NOMO-1 treated with DMSO at 0.1 percent for 48 hours (cell line): ENCODE measurements around the gene KCNQ5.
"Not testable (repeated sequence)": the region's sequence is repeated elsewhere in the genome, so short reads cannot be mapped to it uniquely, and the experiment has no call there.

Experiments
- DNase-seq: peaks from one replicate; lab custom pipeline; 2025; ENCODE audit not compliant: unreplicated experiment; lab: John Stamatoyannopoulos, UW

KCNQ5 gene

DNA sequence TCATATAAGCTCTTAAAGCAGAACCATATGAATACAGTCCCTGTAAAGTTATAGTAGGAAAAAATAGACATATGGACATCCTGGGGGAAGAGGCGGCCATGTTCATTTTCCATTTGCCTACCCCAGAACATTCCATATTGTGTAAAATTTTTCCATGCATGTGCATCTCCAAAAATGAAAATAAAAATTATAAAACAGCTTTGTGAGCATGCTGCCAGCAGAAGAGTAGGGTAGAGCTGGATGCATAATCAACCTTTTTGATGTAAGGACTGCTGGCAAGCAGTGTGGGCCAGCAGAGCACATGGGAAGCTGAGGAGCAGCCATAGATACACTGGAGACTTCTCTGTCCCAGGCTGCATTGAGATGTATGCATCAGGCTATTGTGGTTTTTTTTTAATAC lies 271.0 kb downstream of the KCNQ5 start:
- DNase-seq: no peak

DNA sequence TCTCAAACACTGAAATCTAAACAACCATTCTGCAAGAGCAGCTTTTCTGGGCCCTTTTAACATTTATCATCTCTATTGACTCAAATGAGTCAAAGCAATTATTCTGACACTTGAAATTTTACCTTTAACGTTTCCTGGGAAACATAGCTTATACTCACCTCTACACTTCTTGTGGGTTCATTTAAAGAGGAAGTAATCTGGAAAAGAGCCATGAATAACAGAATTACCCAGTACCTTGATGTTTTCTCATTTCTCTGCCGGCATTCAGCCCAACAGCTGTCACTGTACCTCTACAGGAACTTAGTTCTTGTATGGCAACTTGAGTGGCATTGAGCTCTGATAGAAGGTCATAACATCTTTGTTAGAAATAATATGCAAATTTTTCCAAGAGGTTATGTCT lies 272.2 kb downstream of the KCNQ5 start:
- DNase-seq: no peak

DNA sequence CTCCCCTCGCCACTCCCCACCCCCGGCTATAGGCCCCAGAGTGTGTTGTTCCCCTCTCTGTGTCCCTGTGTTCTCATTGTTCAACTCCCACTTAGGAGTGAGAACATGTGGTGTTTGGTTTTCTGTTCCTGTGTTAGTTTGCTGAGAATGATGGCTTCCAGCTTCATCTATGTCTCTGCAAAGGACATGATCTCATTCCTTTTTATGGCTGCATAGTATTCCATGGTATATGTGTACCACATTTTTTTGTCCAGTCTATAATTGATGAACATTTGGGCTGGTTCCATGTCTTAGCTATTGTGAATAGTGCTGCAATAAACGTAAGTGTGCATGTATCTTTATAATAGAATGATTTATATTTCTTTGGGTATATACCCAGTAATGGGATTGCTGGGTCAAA lies 276.4 kb downstream of the KCNQ5 start:
- DNase-seq: not testable (repeated sequence)

DNA sequence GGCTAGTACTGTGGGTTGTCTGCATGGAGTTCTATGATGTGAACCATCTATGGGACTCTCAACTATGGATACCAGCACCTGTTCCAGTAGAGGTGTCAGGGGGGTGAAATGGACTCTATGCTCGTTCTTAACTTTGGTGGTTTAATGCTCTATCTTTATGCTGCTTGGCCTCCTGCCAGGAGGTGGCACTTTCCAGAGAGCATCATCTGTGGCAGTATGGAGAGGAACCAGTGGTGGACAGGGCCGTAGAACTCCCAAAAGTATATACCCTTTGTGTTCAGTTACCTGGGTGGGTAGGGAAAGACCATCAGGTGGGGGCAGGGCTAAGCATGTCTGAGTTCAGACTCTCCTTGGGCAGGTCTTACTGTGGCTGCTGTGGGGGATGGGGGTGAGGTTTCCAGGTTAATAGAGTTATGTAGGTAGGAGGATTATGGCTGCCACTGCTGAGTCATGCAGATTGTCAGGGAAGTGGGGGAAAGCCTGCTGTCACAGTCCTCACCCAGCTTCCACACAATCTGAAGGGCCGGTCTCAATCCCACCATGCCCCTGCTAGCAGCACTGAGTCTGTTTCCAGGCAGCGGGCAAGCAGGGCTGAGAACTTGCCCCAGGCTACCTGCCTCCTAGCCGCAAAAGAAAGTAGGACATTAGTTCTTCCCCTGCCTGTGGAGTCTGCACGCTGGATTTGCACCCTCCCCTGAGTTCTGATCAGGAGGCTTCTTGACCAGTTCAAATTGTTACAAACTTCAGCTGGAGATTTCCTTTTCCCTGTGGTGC lies 284.0 kb downstream of the KCNQ5 start:
- no peak for DNase-seq

DNA sequence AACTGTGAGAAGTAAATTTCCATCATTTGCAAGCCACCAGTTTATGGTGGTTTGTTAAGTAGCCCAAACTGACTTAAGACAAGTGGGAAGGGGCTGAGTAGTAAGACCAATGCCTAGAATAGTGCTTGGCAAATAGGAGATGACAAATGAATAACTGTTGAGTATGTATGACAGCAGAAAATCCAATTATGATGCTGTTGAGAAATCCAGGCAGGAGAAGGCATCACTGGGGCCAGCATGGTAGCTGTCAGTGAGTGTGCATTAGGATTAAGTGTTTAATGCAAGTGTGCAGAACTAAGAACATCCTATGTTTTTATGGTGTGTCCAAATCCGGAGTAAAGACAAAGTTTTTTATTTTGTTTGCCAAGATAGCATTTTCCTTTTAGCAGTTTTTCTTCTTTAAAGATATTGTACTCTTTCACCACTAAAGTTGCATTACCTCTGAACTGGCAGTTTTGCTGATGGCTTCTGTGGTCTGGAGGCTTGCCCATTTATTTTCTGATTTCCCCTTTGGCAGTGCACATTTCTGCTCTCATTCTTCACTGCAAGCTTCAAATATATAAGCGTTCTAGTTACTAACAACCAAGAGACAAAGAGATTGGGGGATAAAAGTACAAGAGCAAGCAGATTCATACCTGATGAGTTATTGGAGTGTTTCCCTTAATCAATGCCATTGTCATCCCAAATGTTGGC lies 289.7 kb downstream of the KCNQ5 start:
- DNase-seq: peak; percentile 89

DNA sequence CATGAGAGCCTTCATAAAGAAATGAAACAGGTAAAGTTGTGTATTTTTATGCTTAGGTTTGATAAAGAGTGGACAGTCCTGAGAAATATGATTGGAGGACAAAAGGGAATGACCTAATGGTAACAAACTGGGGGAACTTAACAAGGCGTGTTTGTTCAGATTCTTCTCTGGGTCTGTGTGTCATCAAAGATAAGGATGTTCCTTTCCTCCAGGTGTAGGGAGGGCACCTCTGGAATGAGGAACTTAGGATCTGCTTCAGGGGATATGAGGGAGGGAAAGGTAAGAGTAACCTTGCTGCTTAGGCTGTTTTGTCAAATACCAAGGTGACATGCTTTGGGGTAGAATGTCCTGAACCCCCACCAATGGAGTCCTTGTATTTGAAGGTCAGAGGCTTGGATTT lies 291.9 kb downstream of the KCNQ5 start:
- DNase-seq: no peak

DNA sequence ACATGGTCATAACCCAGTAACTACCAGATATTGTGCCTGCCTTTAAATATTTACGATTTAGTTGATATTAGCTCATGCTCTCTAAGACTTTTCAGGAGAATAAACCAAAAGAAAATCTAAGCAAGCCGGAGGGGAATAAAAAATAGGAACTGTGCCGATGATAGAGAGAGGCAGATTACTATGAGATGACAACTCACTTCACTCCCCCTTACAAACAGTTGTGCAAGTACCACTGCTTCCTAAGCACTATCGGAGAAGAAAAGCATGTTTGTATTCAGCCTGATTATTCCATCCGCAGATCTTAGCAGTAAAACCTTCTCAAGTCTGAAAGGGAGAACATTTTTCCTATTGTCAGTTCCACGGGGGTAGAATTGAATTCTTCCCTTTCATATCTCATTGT lies 294.4 kb downstream of the KCNQ5 start:
- DNase-seq: peak; percentile 22

DNA sequence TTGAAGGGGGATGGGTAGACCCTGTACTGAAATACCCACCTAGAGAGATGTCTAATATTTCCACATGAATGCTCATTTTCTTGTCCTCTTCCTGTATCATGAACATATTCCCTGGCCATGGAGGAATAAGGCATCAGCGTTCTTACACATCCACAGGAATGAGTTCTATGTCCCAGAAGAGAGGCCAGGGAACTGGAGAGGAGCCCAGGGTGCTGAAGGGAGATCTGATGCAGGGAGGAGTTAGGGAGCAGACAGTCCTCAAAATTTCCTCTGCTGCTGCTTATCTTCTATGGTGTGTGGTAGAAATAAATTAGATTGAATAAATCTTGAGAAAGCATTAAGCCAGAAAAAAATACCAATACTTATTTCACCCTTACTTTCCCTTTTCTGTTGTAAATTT lies 295.0 kb downstream of the KCNQ5 start:
- no peak for DNase-seq

DNA sequence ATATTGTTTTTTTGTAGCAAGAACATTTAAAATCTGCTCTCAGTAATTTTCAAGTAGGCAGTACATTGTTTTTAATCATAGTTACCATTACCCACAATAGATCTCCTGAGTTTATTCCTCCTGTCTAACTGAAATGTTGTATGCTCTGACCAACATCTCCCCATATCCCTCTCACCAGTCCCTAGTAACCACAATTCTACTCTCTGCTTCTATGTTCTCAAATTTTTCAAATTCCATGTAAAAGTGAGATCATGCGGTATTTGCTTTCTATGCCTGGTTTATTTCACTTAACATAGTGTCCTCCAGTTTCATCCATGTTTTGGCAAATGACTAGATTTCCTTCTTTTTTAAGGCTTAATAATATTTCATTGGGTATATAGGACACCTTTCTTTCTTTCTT lies 300.5 kb downstream of the KCNQ5 start:
- no peak for DNase-seq

DNA sequence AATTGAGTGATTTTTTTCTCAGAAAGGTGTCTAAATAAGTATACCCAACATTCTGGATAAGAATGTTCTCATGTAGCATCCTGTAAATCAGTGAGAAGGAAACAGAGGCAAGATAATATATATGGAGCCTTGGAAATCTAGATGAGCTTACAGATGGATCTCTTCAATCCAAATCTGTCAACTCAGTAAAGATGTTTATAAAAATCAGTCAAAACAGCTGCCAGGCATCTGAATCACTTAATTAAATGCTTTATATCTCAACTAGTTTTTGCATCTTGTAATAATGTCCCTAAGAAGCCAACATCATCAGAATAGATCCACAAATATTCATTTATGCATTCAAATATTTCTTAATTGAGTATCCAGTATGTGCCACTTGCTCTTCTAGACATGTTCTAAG lies 303.3 kb downstream of the KCNQ5 start:
- no peak for DNase-seq

DNA sequence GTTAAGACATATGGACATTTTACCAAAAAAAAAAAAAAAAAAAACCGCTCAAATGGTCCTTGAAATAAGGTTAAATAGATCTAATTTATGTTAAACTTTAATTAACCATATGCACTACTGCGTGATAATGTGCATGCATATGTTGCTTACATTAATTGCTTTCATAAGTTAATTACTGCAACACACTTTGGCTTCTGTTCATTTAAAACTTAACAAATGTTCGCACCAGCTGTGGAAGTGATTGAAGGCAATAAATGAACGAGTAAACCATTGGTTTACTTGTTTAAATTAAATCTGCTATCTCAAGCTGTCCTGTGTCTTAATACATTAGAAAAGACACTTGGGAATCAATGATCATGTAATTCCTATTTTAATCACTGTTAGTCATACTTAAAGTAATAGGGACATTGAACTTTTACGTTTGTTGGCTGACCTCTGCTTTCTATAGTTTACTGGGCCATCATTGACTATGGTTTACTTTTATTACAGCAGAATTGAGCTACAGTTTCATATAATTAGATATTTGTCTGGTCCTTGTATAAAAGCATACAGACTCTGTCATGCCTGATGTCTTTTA lies 308.8 kb downstream of the KCNQ5 start:
- DNase-seq: no peak

DNA sequence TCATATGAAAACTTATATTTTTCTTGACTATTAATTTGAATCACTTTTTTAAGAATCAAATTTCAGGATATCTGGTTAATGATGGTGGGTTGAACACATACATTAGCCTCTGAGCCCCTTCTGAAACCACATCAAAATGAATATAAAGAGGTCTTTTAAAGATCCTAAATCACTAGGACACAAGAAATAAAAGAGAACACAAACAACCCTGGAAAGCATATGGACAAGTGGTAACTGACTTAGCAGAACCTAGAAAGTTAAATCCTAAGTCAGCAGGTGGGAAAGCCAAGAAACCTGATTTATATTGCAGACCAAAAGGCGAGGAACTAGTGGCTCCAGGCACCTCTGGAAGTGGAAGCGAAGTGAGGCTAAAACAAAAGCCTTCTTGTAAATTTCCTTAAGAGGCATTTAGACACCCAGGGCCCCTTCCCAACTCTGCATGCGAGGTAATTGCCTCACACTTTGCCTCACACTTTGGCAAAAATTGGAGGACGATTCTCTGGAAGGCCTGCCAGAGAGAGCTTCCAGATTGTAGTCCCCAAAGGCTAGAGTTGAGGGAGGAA lies 309.5 kb downstream of the KCNQ5 start:
- no peak for DNase-seq

DNA sequence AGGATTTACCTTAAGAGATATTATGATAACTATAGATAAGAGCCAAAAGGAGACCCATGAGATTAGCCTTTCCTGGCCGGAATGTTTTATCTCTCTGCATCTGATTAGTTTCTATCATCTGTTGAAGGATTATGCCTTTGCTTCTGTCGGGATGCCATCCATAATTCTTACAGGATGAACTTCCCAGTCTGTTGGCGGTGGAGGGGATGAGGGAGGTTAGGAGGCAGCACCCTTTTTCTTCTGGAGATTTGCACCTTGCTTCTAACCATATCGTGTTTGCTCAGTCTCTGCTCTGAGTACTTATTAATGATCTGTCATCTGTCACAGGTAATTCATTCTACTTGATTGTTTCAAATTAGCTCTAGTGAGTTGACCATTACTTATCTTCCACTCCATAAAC lies 311.4 kb downstream of the KCNQ5 start:
- DNase-seq: no peak

DNA sequence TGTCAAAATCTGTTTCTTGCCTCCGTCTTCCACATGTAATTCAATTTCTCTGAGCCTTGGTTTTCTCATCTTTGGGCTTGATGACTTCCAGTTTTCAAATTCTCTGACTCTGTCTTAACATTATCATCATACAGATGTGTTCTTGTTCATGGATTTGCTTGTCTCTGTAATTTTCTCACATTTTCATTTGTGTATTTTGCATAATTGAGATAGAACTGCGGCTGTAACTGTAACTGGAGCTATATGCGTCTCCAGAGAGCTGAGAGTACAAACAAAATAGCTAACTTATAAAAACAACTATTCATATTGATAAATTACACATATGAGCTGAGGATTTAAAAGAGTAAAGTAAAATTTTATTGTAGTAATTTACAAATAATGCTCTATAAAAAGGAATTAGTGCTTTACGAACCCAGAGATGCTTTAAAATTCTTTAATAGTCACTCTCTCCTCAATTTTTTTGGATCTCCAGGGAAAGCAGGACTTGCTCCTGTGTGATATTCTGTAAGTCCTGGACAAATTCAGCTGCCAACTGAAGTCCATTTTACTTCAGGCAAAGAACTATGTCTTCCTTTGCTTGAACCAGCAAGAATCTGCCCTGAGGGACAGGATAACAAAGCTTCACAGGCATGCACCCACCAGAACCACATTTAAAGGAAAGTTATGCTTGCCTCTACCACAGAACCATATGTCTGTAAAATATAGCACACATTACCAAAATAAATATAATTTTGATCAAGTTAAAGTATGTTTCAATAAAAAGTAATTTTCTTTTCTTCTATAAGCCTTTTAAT lies 315.1 kb downstream of the KCNQ5 start:
- no peak for DNase-seq

DNA sequence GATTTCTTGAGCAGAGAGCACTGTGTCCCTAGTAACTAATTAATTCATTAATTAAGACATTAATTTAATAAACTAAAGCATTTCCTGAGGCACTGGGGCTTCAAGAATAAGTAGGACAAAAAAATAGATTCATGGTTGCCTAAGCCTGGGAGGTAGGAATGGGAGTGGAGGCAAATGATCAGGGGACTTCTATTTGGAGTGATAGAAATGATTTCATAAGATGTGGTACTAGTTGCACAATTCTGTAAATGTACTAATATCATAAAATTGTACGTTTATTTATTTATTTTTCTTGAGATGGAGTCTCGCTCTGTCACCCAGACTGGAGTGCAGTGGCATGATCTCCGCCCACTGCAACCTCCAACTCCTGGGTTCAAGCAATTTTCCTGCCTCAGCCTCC lies 316.2 kb downstream of the KCNQ5 start:
- no peak for DNase-seq

DNA sequence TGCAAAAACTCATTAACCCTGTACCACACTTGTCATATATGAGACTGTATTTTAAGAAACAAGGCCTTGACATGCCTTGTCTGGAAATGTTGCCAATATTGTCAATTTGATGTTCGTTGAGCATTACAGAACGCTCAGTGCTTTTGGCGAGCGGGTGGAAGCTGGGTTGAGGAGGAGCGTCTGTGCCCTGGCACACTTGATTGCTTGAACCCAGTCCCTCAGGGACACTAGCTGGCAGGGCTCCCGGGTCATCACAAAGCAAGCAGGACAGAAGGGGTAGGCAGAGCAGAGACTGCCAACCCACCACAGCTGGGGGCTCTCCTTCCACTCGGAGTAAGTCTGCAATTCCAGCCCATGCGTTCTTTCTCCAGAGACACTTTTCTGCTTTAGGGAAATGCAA lies 317.1 kb downstream of the KCNQ5 start:
- no peak for DNase-seq

DNA sequence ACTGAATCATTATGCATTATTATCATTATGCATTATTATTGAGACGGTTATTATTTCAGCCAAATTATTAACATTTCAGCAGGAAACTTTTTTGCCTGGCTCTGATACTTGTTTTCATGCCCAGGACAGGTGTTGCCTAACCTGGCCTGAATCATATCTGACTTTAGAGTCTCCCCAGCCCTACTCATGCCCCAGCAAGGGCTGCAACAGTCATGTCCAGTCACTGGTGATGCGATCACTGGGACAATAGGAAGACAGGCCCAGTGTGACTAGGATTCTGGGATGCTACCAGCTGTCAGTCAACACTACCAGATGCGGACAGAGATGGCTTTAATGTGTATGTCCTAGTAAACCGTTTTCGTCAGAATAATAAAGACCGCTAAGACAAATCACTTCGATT lies 318.4 kb downstream of the KCNQ5 start:
- no peak for DNase-seq

DNA sequence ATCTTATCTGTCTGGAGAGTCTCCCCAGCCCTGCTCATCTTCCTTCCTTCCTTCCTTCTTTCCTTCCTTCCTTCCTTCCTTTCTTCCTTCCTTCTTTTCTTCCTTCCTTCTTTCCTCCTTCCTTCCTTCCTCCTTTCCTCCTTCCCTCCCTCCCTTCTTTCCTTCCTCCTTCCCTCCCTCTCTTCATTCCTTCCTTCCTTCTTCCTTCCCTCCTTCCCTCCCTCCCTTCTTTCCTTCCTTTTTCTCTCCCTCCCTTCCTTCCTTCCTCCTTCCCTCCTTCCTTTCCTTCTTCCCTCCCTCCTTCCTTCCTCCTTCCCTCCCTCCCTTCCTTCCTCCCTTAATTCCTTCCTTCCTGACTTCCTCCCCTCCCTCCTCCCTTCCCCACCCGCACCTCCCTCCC lies 319.4 kb downstream of the KCNQ5 start:
- no peak for DNase-seq

DNA sequence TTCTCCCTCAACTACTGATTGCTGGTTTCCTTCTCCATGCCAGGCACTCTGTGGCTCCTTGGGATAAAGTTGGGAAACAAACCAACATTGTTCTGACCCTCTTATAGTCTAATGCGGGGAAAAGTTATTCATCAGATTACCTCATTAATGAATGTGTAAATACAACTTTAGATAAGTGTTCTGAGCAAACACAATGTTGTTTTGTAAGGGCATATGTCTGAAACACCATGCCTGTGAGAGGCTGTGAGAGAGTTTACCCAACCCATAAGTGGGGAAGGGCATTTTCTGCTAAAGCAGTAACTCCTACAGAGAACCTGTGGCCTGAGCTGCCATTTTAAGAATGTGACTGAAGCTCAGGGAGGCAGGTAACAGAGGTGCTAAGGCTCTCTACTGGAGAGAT lies 319.9 kb downstream of the KCNQ5 start:
- DNase-seq: no peak

DNA sequence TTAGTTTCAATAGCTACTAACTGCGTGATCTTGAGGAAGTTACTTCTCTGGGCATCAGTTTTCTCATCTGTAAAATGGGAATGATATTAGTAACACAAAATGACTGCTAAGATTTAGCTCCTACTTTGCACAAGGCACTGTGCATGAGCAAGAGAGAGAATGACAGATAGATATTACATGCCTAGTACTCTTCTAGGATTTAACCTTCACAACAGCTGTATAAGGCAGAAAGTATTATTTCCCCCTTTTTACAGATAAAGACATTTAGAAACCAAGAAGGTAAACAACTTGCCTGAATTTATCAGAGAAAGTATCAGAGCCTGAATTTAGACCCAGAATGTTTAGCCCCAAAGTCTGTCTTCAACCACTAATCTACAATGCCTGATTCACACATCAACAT lies 321.8 kb downstream of the KCNQ5 start:
- no peak for DNase-seq

DNA sequence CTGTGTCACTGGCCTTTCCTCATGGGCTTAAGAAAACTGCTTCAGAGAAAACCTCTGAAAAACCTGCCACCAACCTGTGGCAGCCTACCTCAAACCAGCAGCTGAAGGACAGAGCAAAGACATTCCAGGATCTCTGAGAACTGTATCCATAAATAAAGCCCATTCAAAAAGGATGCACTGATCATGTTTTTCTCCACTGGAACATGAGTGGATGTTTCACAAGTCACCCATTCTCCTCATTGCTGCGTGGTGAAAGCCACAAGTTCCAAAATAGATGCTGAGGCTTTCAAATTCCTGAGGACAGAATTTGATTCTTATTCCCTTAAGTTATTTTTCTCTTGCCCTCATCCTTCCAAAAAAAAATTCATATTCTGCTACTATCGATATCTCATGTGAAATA lies 322.8 kb downstream of the KCNQ5 start:
- DNase-seq: no peak
